Pancreas (tissue), 10 donors: ENCODE data around the gene AJAP1. TPM values are rescaled to one million over a fixed set of nuclear protein-coding genes. Genes with fewer than 3 reads are reported as not detected.

ENCODE experiments used
- ATAC-seq, 4 donors: fragments of 200-7000 bp; cut with Tn5 transposase; one replicate each; pipeline versions ENCODE4 v1.8.0 to v1.9.1; 2020; ENCODE audit warnings: mild to moderate bottlenecking in 4 of 4, moderate library complexity in 4 of 4
- DNase-seq, 6 donors: peaks; one replicate each; pipeline ENCODE4 v3.0.0-alpha.2; 2020
- FAIRE-seq: peaks from 2 replicates; lab custom pipeline; 2012; peaks lifted over from hg19 to GRCh38; lab: Jason Lieb, UNC
- H3K27ac ChIP-seq, 4 donors: fragments of 200-600 bp; sonication (generic); 1 replicate in 3 of 4; 2 replicates in 1 of 4; pipeline versions ENCODE4 v1.5.0 to v1.8.0; 2020
- H3K27me3 ChIP-seq, 4 donors: fragments of 200-600 bp; one replicate each; pipeline ENCODE4 v1.8.0; 2021
- H3K36me3 ChIP-seq, 3 donors: fragments of 200-600 bp; sonication (generic) in 1 of 3; one replicate each; pipeline versions ENCODE4 v1.5.0 to v1.8.0; 2020 to 2021
- H3K4me1 ChIP-seq, 3 donors: fragments of 200-600 bp; one replicate each; pipeline ENCODE4 v1.8.0; 2021
- H3K4me3 ChIP-seq, 4 donors: fragments of 200-600 bp; sonication (generic) in 2 of 4; one replicate each; pipeline versions ENCODE4 v1.5.0 to v1.8.0; 2020 to 2021
- H3K9me3 ChIP-seq, 4 donors: fragments of 200-600 bp; one replicate each; pipeline ENCODE4 v1.8.0; 2021
- CTCF ChIP-seq, 4 donors: fragments of 200-600 bp; sonication (generic) in 3 of 4; IDR thresholded peaks; one replicate each; pipeline versions ENCODE4 v1.5.0 to v1.8.0; 2021; ENCODE audit warnings: antibody characterized with exemption in 4 of 4
- WGBS, 2 donors: extraction: QIAGEN DNeasy Blood & Tissue Kit; methylation state at CpG; one replicate each; pipeline ENCODE4 v1.1.7; 2013; 5-methylcytosine and 5-hydroxymethylcytosine counted together
- intact Hi-C, 3 donors: fragments of 100-400 bp; cut with DNase I; formaldehyde crosslinking; loops; one replicate each; pipeline versions ENCODE4 v1.11.1 to v1.14.2; 2022
- polyA plus RNA-seq, 2 donors: library from polyadenylated mRNA; stranded (reverse); fragments of 200-250 nt; gene quantifications; one replicate each; pipeline ENCODE4 v1.2.3, GENCODE V29; 2013
- total RNA-seq, 6 donors: library from RNA; stranded (reverse); fragmentation: NEBNext Ultra II Directional in 4 of 6; extraction: Animal tissue kit (Norgen Biotek cat#: 25700) in 4 of 6; gene quantifications; one replicate each; pipeline versions ENCODE4 v1.2.1 to v1.2.4, GENCODE V29; 2021 to 2023
- donor health status: healthy with polysubstance abuse.
- donor health status: DM: no; HTN: no; CAD: no; lungs with moderate emphysema.
- donor health status: DM: no; HTN: no; CAD: no.
- donor health status: control.
- donor health status: control.
- donor health status: Bipolar disorder and iron deficiency.
- donor health status: DM: yes; HTN: yes; CAD: no.
- donor health status: DM: no; HTN: no; CAD: no.
- donor health status: DM: no; HTN: no; CAD: no.
- donor health status: DM: yes; HTN: yes; CAD: no.

AJAP1 gene
- total and polyA plus RNA-seq, 8 donors = 0.38 to 4.3 (median 2.2) TPM

GRCh38 chr1:4797016-4797410 lies 142.6 kb downstream of the AJAP1 start:
- no peak overlapping the region for H3K4me3 ChIP-seq
- no peaks in the 10 kb centered on the region for H3K9me3 ChIP-seq
- no peak for FAIRE-seq
- no peaks in the 10 kb centered on the region for H3K27me3 ChIP-seq
- no peak overlapping the region for H3K27ac ChIP-seq
- TF ChIP-seq CTCF (IDR thresholded peaks at IDR 0.05) = no peak
- H3K36me3 ChIP-seq = no peaks in the 10 kb centered on the region
- ATAC-seq = no peak
- 57 to 69% methylated on average over 6 of the region's 6 CpGs for WGBS, 2 donors
- no peak for DNase-seq
- H3K4me1 ChIP-seq = no peaks in the 10 kb centered on the region
- intact Hi-C loops = no loop called here

DNA sequence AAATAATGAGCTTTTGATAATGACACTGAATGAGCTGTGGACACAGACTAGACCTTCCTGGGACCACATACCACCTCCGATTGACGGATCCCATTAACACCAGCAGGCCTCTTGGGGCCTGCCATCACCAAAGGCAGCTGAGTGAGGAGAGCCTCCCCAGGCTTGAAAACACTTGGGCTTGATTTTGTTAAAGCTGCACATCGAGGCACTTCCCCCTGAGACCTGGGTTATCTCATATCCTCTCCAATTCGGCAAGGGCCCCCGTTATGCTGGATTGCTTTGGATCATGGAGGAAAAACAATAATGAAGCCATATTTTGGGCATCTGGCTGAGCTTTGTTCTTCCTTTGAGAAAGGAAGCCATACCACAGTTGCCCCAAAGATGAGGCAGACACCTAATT lies 143.0 kb downstream of the AJAP1 start:
- ATAC-seq (no peak), DNase-seq (no peak), FAIRE-seq (no peak)
- Histone ChIP-seq H3K4me1 (no peaks in the 10 kb centered on the region), H3K27me3 (no peaks in the 10 kb centered on the region), H3K4me3 (no peak overlapping the region), H3K27ac (no peak overlapping the region), H3K9me3 (no peaks in the 10 kb centered on the region), H3K36me3 (no peaks in the 10 kb centered on the region)
- WGBS, 2 donors = 70 to 80% methylated on average over 5 of the region's 5 CpGs
- intact Hi-C loops = no loop called here
- no peak for TF ChIP-seq CTCF (IDR thresholded peaks at IDR 0.05)

DNA sequence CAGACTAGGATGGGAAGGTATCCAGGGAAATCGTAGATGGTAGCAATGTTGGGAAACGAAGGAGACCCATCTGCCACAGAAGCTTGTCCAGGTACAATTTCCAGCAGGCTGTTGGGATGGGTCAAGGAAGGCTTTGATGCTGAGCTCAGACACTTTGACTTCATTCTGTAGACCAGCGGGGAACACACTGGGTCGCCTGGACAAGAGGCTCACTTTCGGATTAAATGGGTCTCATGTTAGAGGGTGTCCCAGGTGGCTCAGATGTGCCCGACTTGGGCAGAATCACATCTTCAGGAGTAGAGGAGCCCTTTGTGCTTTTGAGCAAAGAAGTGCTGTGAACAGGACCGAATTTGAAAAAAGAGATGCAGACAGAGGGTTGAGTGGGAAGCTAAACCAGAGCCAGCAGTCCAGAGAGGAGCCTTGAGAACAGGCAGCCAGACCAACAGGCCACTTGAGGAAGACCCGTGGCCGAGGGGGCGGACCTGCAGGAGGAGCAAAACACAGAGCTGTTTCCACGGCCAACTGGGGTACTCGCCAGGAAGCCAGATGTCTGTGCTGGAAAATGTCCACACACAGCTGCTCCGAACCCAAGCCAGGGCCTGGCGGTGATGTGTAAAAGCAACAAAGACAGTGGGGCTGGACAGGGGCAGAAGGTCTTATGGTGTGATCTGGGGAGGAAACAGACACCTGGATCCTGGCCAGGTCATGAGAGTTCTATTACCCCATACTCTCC lies 146.9 kb downstream of the AJAP1 start:
- FAIRE-seq = no peak
- 51 to 56% methylated on average over 14 of the region's 14 CpGs for WGBS, 2 donors
- peak in 4 of 6 donors; percentile 29 to 53 (median 40) for DNase-seq
- Histone ChIP-seq H3K4me3 (no peak overlapping the region), H3K36me3 (no peaks in the 10 kb centered on the region), H3K27me3 (no peaks in the 10 kb centered on the region), H3K4me1 (no peaks in the 10 kb centered on the region), H3K27ac (no peak overlapping the region), H3K9me3 (no peaks in the 10 kb centered on the region)
- ATAC-seq = peak in 3 of 4 donors; percentile 51 to 75 (median 62)
- TF ChIP-seq CTCF (IDR thresholded peaks at IDR 0.05) = no peak
- intact Hi-C loops = no loop called here

GRCh38 chr1:4802024-4802423 lies 147.6 kb downstream of the AJAP1 start:
- Histone ChIP-seq H3K4me1 (no peaks in the 10 kb centered on the region), H3K27me3 (no peaks in the 10 kb centered on the region), H3K27ac (no peak overlapping the region), H3K36me3 (no peaks in the 10 kb centered on the region), H3K4me3 (no peak overlapping the region), H3K9me3 (no peaks in the 10 kb centered on the region)
- ATAC-seq = peak in 1 of 4 donors; percentile 11
- 73 to 84% methylated on average over 4 to 6 of the region's 6 CpGs for WGBS, 2 donors
- intact Hi-C loops = no loop called here
- no peak for FAIRE-seq
- no peak for DNase-seq
- TF ChIP-seq CTCF (IDR thresholded peaks at IDR 0.05) = no peak

- Histone ChIP-seq H3K4me3 (no peak overlapping the region), H3K27me3 (no peaks in the 10 kb centered on the region), H3K27ac (no peak overlapping the region), H3K9me3 (no peaks in the 10 kb centered on the region), H3K36me3 (no peaks in the 10 kb centered on the region), H3K4me1 (no peaks in the 10 kb centered on the region)
- intact Hi-C loops = no loop called here
- ATAC-seq = no peak
- TF ChIP-seq CTCF (IDR thresholded peaks at IDR 0.05) = no peak
- no peak for DNase-seq
- FAIRE-seq = no peak
Observed at GRCh38 chr1:4803335-4803734, 148.9 kb downstream of the AJAP1 start.
